B cell (primary cell): Measurements from ENCODE around the gene CACNA1A. TPM values are rescaled to one million over a fixed set of nuclear protein-coding genes. Genes with fewer than 3 reads are reported as not detected.

Source experiments
- ATAC-seq: fragments of 200-7000 bp; cut with Tn5 transposase; one replicate; pipeline ENCODE4 v1.10.0; 2021; ENCODE audit warnings: low read depth, mild to moderate bottlenecking, moderate number of reproducible peaks, moderate library complexity
- CTCF ChIA-PET: fragments of 350-600 bp; sonication (Branson Sonifier 250); formaldehyde crosslinking; loops from one replicate; lab custom pipeline; 2021; ENCODE audit warnings: antibody characterized with exemption, inconsistent platforms; lab: Charles Lee
- POLR2A ChIA-PET: fragments of 350-600 bp; sonication (Branson Sonifier 250); formaldehyde crosslinking; loops from one replicate; lab custom pipeline; 2021; ENCODE audit warnings: antibody characterized with exemption; lab: Charles Lee
- DNase-seq: peaks from one replicate; pipeline ENCODE4 v3.0.0; 2013
- H2AFZ ChIP-seq: 2 replicates; pipeline ENCODE4 v1.6.1; 2012; ENCODE audit warnings: mild to moderate bottlenecking, low read depth, low read length; ENCODE audit not compliant: insufficient read depth, poor library complexity, severe bottlenecking
- H3K27ac ChIP-seq, 2 donors: 1 replicate in 1 of 2; 2 replicates in 1 of 2; pipeline ENCODE4 v1.5.1; 2012 to 2013; ENCODE audit warnings: low read length in 2 of 2, mild to moderate bottlenecking in 2 of 2, moderate library complexity in 1 of 2
- H3K27me3 ChIP-seq, 4 experiments: fragments of 200-600 bp in 1 of 4; sonication (generic) in 1 of 4; replicated peaks in 1 of 4; 1 replicate in 2 of 4; 2 replicates in 2 of 4; pipeline versions ENCODE4 v1.6.1 to v1.7.0; 2013 to 2016; ENCODE audit warnings: low read length in 3 of 4, mild to moderate bottlenecking in 2 of 4, mixed read lengths in 1 of 4, moderate library complexity in 1 of 4; ENCODE audit not compliant: insufficient read depth in 4 of 4, control insufficient read depth in 3 of 4; ENCODE audit errors: control extremely low read depth in 1 of 4
- H3K36me3 ChIP-seq, 2 experiments: replicated peaks in 1 of 2; 1 replicate in 1 of 2; 2 replicates in 1 of 2; pipeline versions ENCODE4 v1.6.1 to v1.7.1; 2013; ENCODE audit warnings: low read length in 1 of 2; ENCODE audit not compliant: insufficient read depth in 2 of 2, control insufficient read depth in 1 of 2; ENCODE audit errors: control extremely low read depth in 1 of 2, extremely low read depth in 1 of 2
- H3K4me1 ChIP-seq, 2 donors: fragments of 200-600 bp in 1 of 2; sonication (generic) in 1 of 2; 1 replicate in 1 of 2; 2 replicates in 1 of 2; pipeline versions ENCODE4 v1.5.1 to v1.6.1; 2013 to 2017; ENCODE audit warnings: low read length in 2 of 2; ENCODE audit not compliant: control insufficient read depth in 2 of 2, insufficient read depth in 2 of 2
- H3K4me2 ChIP-seq: replicated peaks from 2 replicates; pipeline ENCODE3; 2012; ENCODE audit warnings: mild to moderate bottlenecking, low read depth, low read length; ENCODE audit not compliant: poor library complexity, severe bottlenecking
- H3K4me3 ChIP-seq, 5 experiments: fragments of 200-600 bp in 1 of 5; sonication (generic) in 1 of 5; 1 replicate in 3 of 5; 2 replicates in 2 of 5; pipeline versions ENCODE4 v1.5.1 to v1.7.0; 2011 to 2016; ENCODE audit warnings: low read length in 4 of 5, mild to moderate bottlenecking in 4 of 5, low read depth in 2 of 5, control low read depth in 1 of 5, moderate library complexity in 1 of 5; ENCODE audit not compliant: insufficient read depth in 1 of 5; ENCODE audit errors: control extremely low read depth in 1 of 5, extremely low read depth in 1 of 5
- H3K79me2 ChIP-seq: fragments of 200-600 bp; sonication (generic); one replicate; pipeline ENCODE4 v1.6.0; 2016; ENCODE audit warnings: low read length; ENCODE audit not compliant: control insufficient read depth, insufficient read depth
- H3K9ac ChIP-seq: fragments of 200-600 bp; sonication (generic); 2 replicates; pipeline ENCODE4 v1.6.1; 2017; ENCODE audit warnings: mild to moderate bottlenecking, low read length, moderate library complexity
- H3K9me3 ChIP-seq, 3 donors: one replicate each; pipeline versions ENCODE4 v1.6.1 to v1.7.1; 2013; ENCODE audit warnings: low read length in 2 of 3; ENCODE audit not compliant: control insufficient read depth in 2 of 3, insufficient read depth in 1 of 3; ENCODE audit errors: control extremely low read depth in 1 of 3
- H4K20me1 ChIP-seq: 2 replicates; pipeline ENCODE4 v1.6.0; 2012; ENCODE audit warnings: mild to moderate bottlenecking, low read length; ENCODE audit not compliant: insufficient read depth, control insufficient read depth, poor library complexity, severe bottlenecking
- H3K27ac Mint-ChIP-seq: one replicate; pipeline ENCODE4 v1.8.0; 2021; ENCODE audit warnings: mixed read lengths
- H3K27me3 Mint-ChIP-seq: one replicate; pipeline ENCODE4 v1.8.0; 2021; ENCODE audit warnings: mixed read lengths
- H3K4me1 Mint-ChIP-seq: one replicate; pipeline ENCODE4 v1.8.0; 2021; ENCODE audit warnings: mixed read lengths
- H3K4me3 Mint-ChIP-seq: one replicate; pipeline ENCODE4 v1.8.0; 2021; ENCODE audit warnings: mixed read lengths
- H3K9me3 Mint-ChIP-seq: one replicate; pipeline ENCODE4 v1.8.0; 2022; ENCODE audit warnings: mixed read lengths; ENCODE audit not compliant: insufficient read depth
- CTCF ChIP-seq: fragments of 200-600 bp; IDR thresholded peaks from one replicate; pipeline ENCODE4 v1.8.0; 2022; ENCODE audit warnings: antibody characterized with exemption, mild to moderate bottlenecking
- EZH2 ChIP-seq: IDR thresholded peaks from 2 replicates; pipeline ENCODE4 v1.6.1; 2012; ENCODE audit warnings: borderline replicate concordance, low read depth, mild to moderate bottlenecking, moderate library complexity, low read length; ENCODE audit not compliant: insufficient read depth, poor library complexity, severe bottlenecking
- WGBS: methylation state at CpG from one replicate; pipeline ENCODE4 v1.1.5; 2013; ENCODE audit warnings: missing lambda C conversion rate; ENCODE audit not compliant: insufficient coverage; 5-methylcytosine and 5-hydroxymethylcytosine counted together
- intact Hi-C: fragments of 100-400 bp; cut with micrococcal nuclease; formaldehyde crosslinking; loops from one replicate; pipeline ENCODE4 v1.10.0; 2022
- polyA plus RNA-seq: library from polyadenylated mRNA; depleted of rRNA; stranded (reverse); fragments of >200 nt; gene quantifications from 2 replicates; pipeline ENCODE4 v1.2.3, GENCODE V29; 2012
- total RNA-seq, 2 donors: library from RNA; stranded (reverse); fragments of 120-200 nt in 1 of 2; gene quantifications; 1 replicate in 1 of 2; 2 replicates in 1 of 2; pipeline versions ENCODE4 v1.2.3 to v1.2.4, GENCODE V29; 2013 to 2022

CACNA1A gene
- total and polyA plus RNA-seq, 2 donors (not counting 1 experiment from before 2014, with no cell fraction given) = 1.2 to 1.3 TPM

GRCh38 chr19:13499692-13500091 lies 6.6 kb downstream of the CACNA1A start:
- H3K4me3 Mint-ChIP-seq = no peak overlapping the region
- peaks cover 39% of the 10 kb centered on the region for H3K27me3 Mint-ChIP-seq
- WGBS = 90% methylated on average over 2 of the region's 9 CpGs

More at GRCh38 chr19:13499692-13500091, 6.6 kb downstream of the CACNA1A start:
- no peak overlapping the region for H3K9ac ChIP-seq
- H3K27me3 ChIP-seq = peaks cover 0 to 8% (median 2%) of the 10 kb centered on the region in 4 experiments
- H3K36me3 ChIP-seq = no peaks in the 10 kb centered on the region
- Mint-ChIP-seq H3K27ac (no peak overlapping the region), H3K9me3 (peaks cover 2% of the 10 kb centered on the region), H3K4me1 (no peaks in the 10 kb centered on the region)
- no peaks in the 10 kb centered on the region for H3K4me1 ChIP-seq
- intact Hi-C loops = no loop called here
- H3K4me2 ChIP-seq = no peak overlapping the region
- ATAC-seq (no peak), DNase-seq (no peak)
- H3K27ac ChIP-seq = no peak overlapping the region
- no peaks in the 10 kb centered on the region for H3K79me2 ChIP-seq
- no peaks in the 10 kb centered on the region for H4K20me1 ChIP-seq
- no peak overlapping the region for H3K4me3 ChIP-seq
- CTCF ChIA-PET = no interaction called here
- H2AFZ ChIP-seq = no peak overlapping the region
- H3K9me3 ChIP-seq = peaks cover 0 to 1% (median 0%) of the 10 kb centered on the region in 3 donors
- TF ChIP-seq CTCF (no peak), EZH2 (no peak)
- POLR2A ChIA-PET = no interaction called here
